ENCODE measurements around the gene TRA2B. TPM values are rescaled to one million over a fixed set of nuclear protein-coding genes. Genes with fewer than 3 reads are reported as not detected.

TRA2B gene
- total RNA-seq, 2 experiments from 2014 or later = 549 to 585 TPM

- H3K9me3 ChIP-seq (ENCODE audit: control insufficient read depth in 1 of 2, insufficient read depth in 1 of 2, low read length in 2 of 2) = no peaks in the 10 kb centered on the region
- peaks cover 22% of the 10 kb centered on the region for H3K36me3 Mint-ChIP-seq (ENCODE audit: low read depth)
- peaks cover 30% of the 10 kb centered on the region for H3K4me1 Mint-ChIP-seq (ENCODE audit: low read depth)
- no peaks in the 10 kb centered on the region for H3K36me3 ChIP-seq (ENCODE audit: insufficient read depth, low read length)
- ChIA-PET CTCF (no interaction called here), POLR2A (no interaction called here)
- H3K27me3 Mint-ChIP-seq = no peaks in the 10 kb centered on the region
- DNase-seq = no peak
- no peak overlapping the region for H3K4me3 Mint-ChIP-seq
- H3K4me3 ChIP-seq (ENCODE audit: low read length) = no peak overlapping the region
- no peaks in the 10 kb centered on the region for H3K27me3 ChIP-seq (ENCODE audit: control insufficient read depth in 1 of 2, insufficient read depth in 2 of 2, low read length in 2 of 2)
- TF ChIP-seq, protein P1, sequence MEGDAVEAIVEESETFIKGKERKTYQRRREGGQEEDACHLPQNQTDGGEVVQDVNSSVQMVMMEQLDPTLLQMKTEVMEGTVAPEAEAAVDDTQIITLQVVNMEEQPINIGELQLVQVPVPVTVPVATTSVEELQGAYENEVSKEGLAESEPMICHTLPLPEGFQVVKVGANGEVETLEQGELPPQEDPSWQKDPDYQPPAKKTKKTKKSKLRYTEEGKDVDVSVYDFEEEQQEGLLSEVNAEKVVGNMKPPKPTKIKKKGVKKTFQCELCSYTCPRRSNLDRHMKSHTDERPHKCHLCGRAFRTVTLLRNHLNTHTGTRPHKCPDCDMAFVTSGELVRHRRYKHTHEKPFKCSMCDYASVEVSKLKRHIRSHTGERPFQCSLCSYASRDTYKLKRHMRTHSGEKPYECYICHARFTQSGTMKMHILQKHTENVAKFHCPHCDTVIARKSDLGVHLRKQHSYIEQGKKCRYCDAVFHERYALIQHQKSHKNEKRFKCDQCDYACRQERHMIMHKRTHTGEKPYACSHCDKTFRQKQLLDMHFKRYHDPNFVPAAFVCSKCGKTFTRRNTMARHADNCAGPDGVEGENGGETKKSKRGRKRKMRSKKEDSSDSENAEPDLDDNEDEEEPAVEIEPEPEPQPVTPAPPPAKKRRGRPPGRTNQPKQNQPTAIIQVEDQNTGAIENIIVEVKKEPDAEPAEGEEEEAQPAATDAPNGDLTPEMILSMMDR (IDR thresholded peaks at IDR 0.05) = no peak
- peaks cover 17% of the 10 kb centered on the region for H3K4me1 ChIP-seq (ENCODE audit: insufficient read depth, low read length)
- intact Hi-C loops (cut with DNase I, micrococcal nuclease) = loop anchor here (5.0 to 10.0 kb wide), 3 partner anchors 36 to 656 kb away; partner anchors contain the start of gene TMEM41A (in 1 of the 2)
- no peak overlapping the region for H3K27ac ChIP-seq (ENCODE audit: low read depth in 1 of 2, low read length in 2 of 2)
- H3K9me3 Mint-ChIP-seq = no peaks in the 10 kb centered on the region
- no peak for ATAC-seq (ENCODE audit: poor library complexity)
- no peak overlapping the region for H3K27ac Mint-ChIP-seq
These were observed 3.1 kb upstream of the TRA2B start for GRCh38 chr3:185940951-185941350.

GRCh38 chr3:185939721-185940120 is 1.9 kb upstream of the TRA2B start:
- CTCF ChIA-PET = no interaction called here
- no peak overlapping the region for H3K27ac ChIP-seq (ENCODE audit: low read depth in 1 of 2, low read length in 2 of 2)
- H3K27ac Mint-ChIP-seq = peak overlapping the region; percentile 59
- H3K4me3 Mint-ChIP-seq = peak overlapping the region; percentile 62
- no peaks in the 10 kb centered on the region for H3K36me3 ChIP-seq (ENCODE audit: insufficient read depth, low read length)
- peaks cover 17% of the 10 kb centered on the region for H3K4me1 ChIP-seq (ENCODE audit: insufficient read depth, low read length)
- DNase-seq (no peak), ATAC-seq (ENCODE audit: poor library complexity) (no peak)
- H3K27me3 Mint-ChIP-seq = no peaks in the 10 kb centered on the region
- no peaks in the 10 kb centered on the region for H3K27me3 ChIP-seq (ENCODE audit: control insufficient read depth in 1 of 2, insufficient read depth in 2 of 2, low read length in 2 of 2)
- POLR2A ChIA-PET = no interaction called here
- no peak overlapping the region for H3K4me3 ChIP-seq (ENCODE audit: low read length)
- H3K4me1 Mint-ChIP-seq (ENCODE audit: low read depth) = peaks cover 42% of the 10 kb centered on the region
- no peaks in the 10 kb centered on the region for H3K9me3 Mint-ChIP-seq
- H3K9me3 ChIP-seq (ENCODE audit: control insufficient read depth in 1 of 2, insufficient read depth in 1 of 2, low read length in 2 of 2) = no peaks in the 10 kb centered on the region
- TF ChIP-seq, protein P1 (IDR thresholded peaks at IDR 0.05) = no peak
- intact Hi-C loops (cut with DNase I, micrococcal nuclease) = loop anchor here (2.0 to 10.0 kb wide), 7 partner anchors 38 to 848 kb away; partner anchors contain the start of genes DNAJB11 (in 1 of the 2), EIF4A2 (in 1 of the 2), SENP2 (in 1 of the 2) and TMEM41A (in 1 of the 2)
- peaks cover 34% of the 10 kb centered on the region for H3K36me3 Mint-ChIP-seq (ENCODE audit: low read depth)

DNA sequence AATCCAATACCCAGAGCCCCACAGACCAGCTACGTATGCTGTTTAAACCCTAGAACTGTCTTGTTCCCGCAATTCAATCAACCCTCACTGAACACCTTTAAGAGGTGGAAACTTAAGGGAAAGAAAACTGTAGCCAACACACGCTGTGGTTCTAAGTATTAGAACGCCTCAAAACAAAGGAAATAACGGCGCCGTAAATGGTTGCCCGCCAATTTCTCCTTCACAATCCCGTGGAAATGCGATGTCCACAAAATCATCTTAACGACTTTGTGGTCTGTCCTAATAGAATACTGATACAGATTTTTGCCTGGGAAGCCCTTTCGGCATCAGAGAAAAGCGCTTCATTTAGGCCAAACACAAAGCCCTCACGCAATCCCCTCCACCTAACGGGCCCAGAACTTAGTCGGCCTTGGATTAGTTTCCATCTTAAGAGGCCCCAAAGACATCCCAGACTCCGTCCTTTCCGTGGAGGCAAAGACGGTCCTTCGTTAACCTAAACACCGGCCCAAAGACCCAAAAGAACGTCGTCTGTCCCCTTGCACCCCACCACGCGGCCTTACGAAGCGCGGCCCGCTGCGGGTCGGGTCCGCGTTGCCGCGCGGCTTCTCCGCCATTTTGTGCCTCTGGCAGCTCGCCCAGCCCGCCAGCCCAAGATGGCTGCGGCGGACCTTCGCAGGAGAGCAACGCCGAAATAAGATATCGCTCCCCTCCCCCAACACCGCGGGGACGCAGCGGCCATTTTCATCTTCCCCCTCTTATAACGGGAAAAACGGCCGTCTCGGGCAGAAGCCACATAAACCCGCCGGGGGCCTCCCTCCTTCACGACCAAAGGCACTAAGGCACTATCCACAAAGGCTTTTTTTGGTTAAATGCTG is 763 bp downstream of the TRA2B start:
- ATAC-seq (ENCODE audit: poor library complexity) (peak; percentile 56), DNase-seq (peak; percentile 76 to 94 (median 82))
- Mint-ChIP-seq H3K27ac (peak overlapping the region; percentile 98), H3K4me3 (peak overlapping the region; percentile 97), H3K4me1 (ENCODE audit: low read depth) (peaks cover 57% of the 10 kb centered on the region), H3K36me3 (ENCODE audit: low read depth) (peaks cover 56% of the 10 kb centered on the region), H3K9me3 (no peaks in the 10 kb centered on the region), H3K27me3 (no peaks in the 10 kb centered on the region)
- POLR2A ChIA-PET = interaction anchor here (0.6 to 3.5 kb wide), 24 partner anchors 10 to 1808 kb away, joined by 3 to 116 read pairs (median 5); partner anchors contain the start of genes BCL6, DNAJB11, EIF4A2 and RPL39L
- Histone ChIP-seq H3K27ac (ENCODE audit: low read depth in 1 of 2, low read length in 2 of 2) (peak overlapping the region; percentile 100), H3K9me3 (ENCODE audit: control insufficient read depth in 1 of 2, insufficient read depth in 1 of 2, low read length in 2 of 2) (no peaks in the 10 kb centered on the region), H3K27me3 (ENCODE audit: control insufficient read depth in 1 of 2, insufficient read depth in 2 of 2, low read length in 2 of 2) (no peaks in the 10 kb centered on the region), H3K4me3 (ENCODE audit: low read length) (peak overlapping the region; percentile 96), H3K4me1 (ENCODE audit: insufficient read depth, low read length) (peaks cover 6% of the 10 kb centered on the region), H3K36me3 (ENCODE audit: insufficient read depth, low read length) (no peaks in the 10 kb centered on the region)
- TF ChIP-seq, protein P1 (IDR thresholded peaks at IDR 0.05) = no peak
- intact Hi-C loops (cut with DNase I, micrococcal nuclease) = loop anchor here (1.0 to 5.0 kb wide), 4 partner anchors 350 to 850 kb away; partner anchors contain the start of genes DNAJB11 (in 1 of the 2), EIF4A2 (in 1 of the 2) and SENP2 (in 1 of the 2)
- CTCF ChIA-PET = interaction anchor here (1.0 to 1.5 kb wide), 3 partner anchors 10 to 632 kb away, joined by 3 to 5 read pairs (median 4); no protein-coding TSS in a partner anchor
